Spinal cord (tissue), 10 donors: Measurements from ENCODE around the gene TRIM8. TPM values are rescaled to one million over a fixed set of nuclear protein-coding genes. Genes with fewer than 3 reads are reported as not detected.

Experiments used
- DNase-seq, 6 donors: peaks; one replicate each; pipeline versions ENCODE4 v3.0.0 to v3.0.0-alpha.2; 2013 to 2015; ENCODE audit warnings: low spot score in 6 of 6, low read depth in 4 of 6
- H3K27ac ChIP-seq: one replicate; pipeline ENCODE4 v1.5.1; 2013; ENCODE audit warnings: low read depth, low read length, control low read depth
- H3K27me3 ChIP-seq: one replicate; pipeline ENCODE4 v1.6.1; 2013; ENCODE audit warnings: low read length; ENCODE audit not compliant: control insufficient read depth, insufficient read depth
- H3K36me3 ChIP-seq: one replicate; pipeline ENCODE4 v1.6.1; 2013; ENCODE audit warnings: low read length; ENCODE audit not compliant: control insufficient read depth, insufficient read depth
- H3K4me1 ChIP-seq: one replicate; pipeline ENCODE4 v1.6.1; 2013; ENCODE audit warnings: low read length; ENCODE audit not compliant: control insufficient read depth, insufficient read depth
- H3K4me3 ChIP-seq: one replicate; pipeline ENCODE4 v1.5.1; 2013; ENCODE audit warnings: low read depth, low read length, control low read depth
- H3K9me3 ChIP-seq: one replicate; pipeline ENCODE4 v1.6.1; 2013; ENCODE audit warnings: low read length; ENCODE audit not compliant: control insufficient read depth, insufficient read depth
- WGBS: methylation state at CpG from one replicate; pipeline ENCODE4 v1.1.5; 2013; ENCODE audit warnings: missing lambda C conversion rate; ENCODE audit not compliant: insufficient coverage; 5-methylcytosine and 5-hydroxymethylcytosine counted together
- polyA plus RNA-seq, 2 donors: library from polyadenylated mRNA; unstranded; fragments of 120-200 nt; gene quantifications; one replicate each; pipeline ENCODE4 v1.2.1, GENCODE V29; 2013; ENCODE audit not compliant: insufficient read length in 2 of 2
- total RNA-seq, 2 donors: library from RNA; depleted of rRNA in 1 of 2; stranded (reverse); fragments of 120-200 nt in 1 of 2; fragments of >200 nt in 1 of 2; gene quantifications; one replicate each; pipeline versions ENCODE4 v1.2.3 to v1.2.4, GENCODE V29; 2013 to 2014
- donor health status: healthy.

Gene TRIM8
- total and polyA plus RNA-seq, 4 donors, result 42.2 to 156 (median 102) TPM

DNA sequence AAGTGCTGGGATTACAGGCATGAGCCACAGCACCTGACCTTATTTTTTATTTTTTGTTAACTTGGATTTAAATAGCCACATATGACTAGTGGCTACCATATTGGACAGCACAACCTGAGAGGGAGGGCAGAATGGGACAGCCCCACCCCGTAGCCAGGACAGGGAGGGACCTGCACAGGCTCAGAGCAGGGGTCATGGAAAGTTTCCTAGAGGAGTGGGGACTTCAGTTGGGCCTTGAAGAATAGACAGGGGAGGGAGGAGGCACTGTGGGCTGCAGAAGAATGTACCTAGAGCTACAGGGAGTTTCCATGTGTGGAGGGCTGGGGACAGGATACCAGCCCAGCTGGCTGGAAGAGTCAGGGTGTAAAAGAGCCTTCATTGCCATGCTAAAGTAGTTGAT, 8.8 kb downstream of the TRIM8 start:
- Histone ChIP-seq H3K4me1 (peaks cover 67% of the 10 kb centered on the region), H3K36me3 (peaks cover 94% of the 10 kb centered on the region)
- WGBS, result 100% methylated on average over 1 of the region's 1 CpG

DNA sequence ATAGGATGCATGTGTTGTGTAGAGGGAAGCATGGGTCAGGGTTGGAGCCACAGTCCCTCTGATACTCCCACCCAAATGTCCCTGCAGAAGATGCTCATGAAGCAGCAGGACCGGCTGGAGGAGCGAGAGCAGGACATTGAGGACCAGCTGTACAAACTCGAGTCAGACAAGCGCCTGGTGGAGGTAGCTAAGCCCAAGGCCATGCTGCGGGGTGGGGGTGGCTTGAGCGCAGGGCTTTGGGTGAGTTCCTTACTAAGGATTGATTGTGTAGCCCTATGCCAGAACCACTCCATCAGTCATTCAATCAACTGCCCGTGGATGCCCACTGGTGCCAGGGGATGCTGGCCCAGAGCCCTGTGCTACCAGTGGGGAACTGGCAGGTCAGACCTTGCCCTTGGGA, 10.3 kb downstream of the TRIM8 start:
- Histone ChIP-seq H3K4me1 (peaks cover 52% of the 10 kb centered on the region), H3K4me3 (no peak overlapping the region), H3K9me3 (no peaks in the 10 kb centered on the region), H3K27ac (no peak overlapping the region), H3K36me3 (peaks cover 95% of the 10 kb centered on the region), H3K27me3 (no peaks in the 10 kb centered on the region)
- no peak for DNase-seq
- 49% methylated on average over 5 of the region's 7 CpGs for WGBS

More for the DNA sequence above, 8.8 kb downstream of the TRIM8 start:
- H3K27ac ChIP-seq, result no peak overlapping the region
- H3K9me3 ChIP-seq, result no peaks in the 10 kb centered on the region
- DNase-seq, result no peak
- H3K27me3 ChIP-seq, result no peaks in the 10 kb centered on the region
- no peak overlapping the region for H3K4me3 ChIP-seq

DNA sequence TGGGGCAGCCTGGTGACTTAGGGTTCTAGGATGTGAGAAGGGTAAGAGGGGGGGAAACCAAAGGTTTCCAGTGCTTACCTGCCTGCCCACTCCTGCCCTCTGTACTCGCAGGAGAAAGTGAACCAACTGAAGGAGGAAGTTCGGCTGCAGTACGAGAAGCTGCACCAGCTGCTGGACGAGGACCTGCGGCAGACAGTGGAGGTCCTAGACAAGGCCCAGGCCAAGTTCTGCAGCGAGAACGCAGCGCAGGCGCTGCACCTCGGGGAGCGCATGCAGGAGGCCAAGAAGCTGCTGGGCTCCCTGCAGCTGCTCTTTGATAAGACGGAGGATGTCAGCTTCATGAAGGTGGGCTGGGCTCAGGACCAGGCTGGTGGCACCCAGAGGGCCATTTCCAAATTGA, 10.7 kb downstream of the TRIM8 start:
- Histone ChIP-seq H3K4me3 (no peak overlapping the region), H3K27ac (no peak overlapping the region), H3K27me3 (no peaks in the 10 kb centered on the region), H3K4me1 (peaks cover 49% of the 10 kb centered on the region), H3K36me3 (peaks cover 94% of the 10 kb centered on the region), H3K9me3 (no peaks in the 10 kb centered on the region)
- DNase-seq, result no peak
- 89% methylated on average over 12 of the region's 12 CpGs for WGBS

DNA sequence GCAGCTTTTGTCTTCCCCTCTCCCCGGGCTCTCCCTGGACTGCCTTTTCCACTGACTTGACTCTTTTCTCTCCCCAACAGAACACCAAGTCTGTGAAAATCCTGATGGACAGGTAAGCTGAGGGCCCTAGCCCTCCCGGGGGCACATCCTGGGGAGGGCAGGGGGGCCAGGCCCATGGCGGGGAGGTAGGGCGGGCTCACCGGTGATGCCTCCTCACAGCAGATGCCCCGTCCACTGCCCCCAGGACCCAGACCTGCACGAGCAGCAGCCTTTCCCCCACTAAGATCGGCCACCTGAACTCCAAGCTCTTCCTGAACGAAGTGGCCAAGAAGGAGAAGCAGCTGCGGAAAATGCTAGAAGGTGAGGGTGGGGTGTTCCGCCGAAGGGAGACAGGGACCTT, 11.7 kb downstream of the TRIM8 start:
- Histone ChIP-seq H3K9me3 (no peaks in the 10 kb centered on the region), H3K36me3 (peaks cover 91% of the 10 kb centered on the region), H3K4me3 (no peak overlapping the region), H3K4me1 (peaks cover 49% of the 10 kb centered on the region), H3K27me3 (no peaks in the 10 kb centered on the region), H3K27ac (no peak overlapping the region)
- DNase-seq, result no peak
- 79% methylated on average over 3 of the region's 12 CpGs for WGBS

DNA sequence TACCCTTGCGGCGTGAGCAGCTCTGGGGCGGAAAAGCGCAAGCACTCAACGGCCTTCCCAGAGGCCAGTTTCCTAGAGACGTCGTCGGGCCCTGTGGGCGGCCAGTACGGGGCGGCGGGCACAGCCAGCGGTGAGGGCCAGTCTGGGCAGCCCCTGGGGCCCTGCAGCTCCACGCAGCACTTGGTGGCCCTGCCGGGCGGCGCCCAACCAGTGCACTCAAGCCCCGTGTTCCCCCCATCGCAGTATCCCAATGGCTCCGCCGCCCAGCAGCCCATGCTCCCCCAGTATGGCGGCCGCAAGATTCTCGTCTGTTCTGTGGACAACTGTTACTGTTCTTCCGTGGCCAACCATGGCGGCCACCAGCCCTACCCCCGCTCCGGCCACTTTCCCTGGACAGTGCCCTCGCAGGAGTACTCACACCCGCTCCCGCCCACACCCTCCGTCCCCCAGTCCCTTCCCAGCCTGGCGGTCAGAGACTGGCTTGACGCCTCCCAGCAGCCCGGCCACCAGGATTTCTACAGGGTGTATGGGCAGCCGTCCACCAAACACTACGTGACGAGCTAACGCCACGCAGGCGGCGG, 12.6 kb downstream of the TRIM8 start:
- Histone ChIP-seq H3K27ac (no peak overlapping the region), H3K4me3 (no peak overlapping the region), H3K4me1 (peaks cover 47% of the 10 kb centered on the region), H3K9me3 (no peaks in the 10 kb centered on the region), H3K27me3 (no peaks in the 10 kb centered on the region), H3K36me3 (peaks cover 86% of the 10 kb centered on the region)
- 89% methylated on average over 33 of the region's 42 CpGs for WGBS
- DNase-seq, result no peak

DNA sequence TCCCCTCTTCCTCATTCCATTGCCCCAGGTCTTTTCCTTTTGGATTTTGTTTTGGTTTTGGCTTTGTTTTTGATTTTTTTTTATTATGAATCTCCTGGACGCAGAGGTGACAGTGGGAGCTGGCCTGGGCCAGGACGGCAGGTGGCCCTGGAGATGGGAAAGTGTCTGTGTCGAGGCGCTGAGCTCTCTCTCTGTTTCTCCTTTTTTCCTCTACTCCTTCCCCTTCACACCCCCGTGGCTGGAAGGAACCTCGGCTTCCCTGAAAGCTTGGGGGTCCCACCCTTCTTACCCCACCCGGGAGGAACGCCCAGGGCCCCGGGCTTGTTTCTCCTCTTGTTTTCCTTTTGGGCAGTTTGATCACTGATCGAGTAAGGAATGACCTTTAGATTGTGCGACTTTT, 13.2 kb downstream of the TRIM8 start:
- Histone ChIP-seq H3K4me3 (no peak overlapping the region), H3K36me3 (peaks cover 80% of the 10 kb centered on the region), H3K27me3 (no peaks in the 10 kb centered on the region), H3K27ac (no peak overlapping the region), H3K9me3 (no peaks in the 10 kb centered on the region), H3K4me1 (peaks cover 42% of the 10 kb centered on the region)
- no peak for DNase-seq
- whole genome bisulfite sequencing, result no CpG with 5 or more reads among the region's 11 CpGs

DNA sequence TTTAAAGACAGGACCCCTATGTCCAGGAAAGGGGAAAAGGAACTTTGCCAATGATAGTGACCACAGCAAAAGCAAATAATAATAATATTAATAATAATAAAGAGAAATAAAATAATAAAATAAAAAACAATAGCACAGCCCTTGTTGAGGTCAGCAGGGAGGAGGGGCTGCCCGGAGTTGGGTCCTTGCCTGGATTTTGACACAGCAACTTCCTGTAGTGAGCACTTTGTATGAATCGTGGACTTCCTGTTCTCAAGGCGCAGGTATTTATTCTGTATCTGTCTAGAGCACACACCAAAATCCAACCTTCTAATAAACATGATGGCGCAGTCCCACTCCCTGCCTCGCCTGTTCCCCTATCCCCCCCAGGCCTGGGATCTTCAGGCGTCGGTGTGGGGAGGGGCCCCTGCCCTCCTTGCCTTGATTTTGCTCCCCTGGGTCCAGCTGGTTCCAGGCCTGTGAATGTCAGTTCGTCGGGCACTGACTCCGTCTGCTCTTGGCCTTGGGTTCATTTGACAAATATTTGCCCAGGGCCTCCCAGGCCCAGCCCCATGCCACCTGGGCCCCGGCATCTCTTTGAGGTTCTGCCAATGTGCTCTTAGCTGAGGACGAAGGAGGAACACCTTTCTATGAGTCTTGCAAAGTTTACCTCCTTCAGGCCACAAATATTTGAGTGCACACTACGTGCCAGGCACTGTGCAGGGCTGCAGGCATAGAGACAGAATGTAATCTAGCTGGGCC, 13.9 kb downstream of the TRIM8 start:
- no peak for DNase-seq
- H3K4me3 ChIP-seq, result no peak overlapping the region
- H3K36me3 ChIP-seq, result peaks cover 73% of the 10 kb centered on the region
- no peaks in the 10 kb centered on the region for H3K27me3 ChIP-seq
- peaks cover 35% of the 10 kb centered on the region for H3K4me1 ChIP-seq
- WGBS, result 69% methylated on average over 9 of the region's 13 CpGs
- H3K27ac ChIP-seq, result no peak overlapping the region
- H3K9me3 ChIP-seq, result no peaks in the 10 kb centered on the region

DNA sequence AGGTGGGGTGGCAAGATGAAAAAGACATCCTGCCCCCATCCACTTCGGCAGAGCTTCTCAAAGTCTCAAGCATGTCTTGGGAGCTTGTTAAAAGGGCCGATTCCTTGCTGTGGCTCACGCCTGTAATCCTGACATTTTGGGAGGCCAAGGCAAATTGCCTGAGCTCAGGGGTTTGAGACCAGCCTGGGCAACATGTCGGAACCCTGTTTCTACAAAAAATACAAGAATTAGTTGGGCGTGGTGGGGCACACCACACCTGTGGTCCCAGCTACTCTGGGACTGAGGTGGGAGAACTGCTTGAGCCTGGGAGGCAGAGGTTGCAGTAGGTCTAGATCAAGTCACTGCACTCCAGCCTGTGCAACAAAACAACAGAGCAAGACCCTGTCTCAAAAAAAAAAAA, 14.5 kb downstream of the TRIM8 start:
- WGBS, result 84% methylated on average over 3 of the region's 5 CpGs
- peaks cover 34% of the 10 kb centered on the region for H3K4me1 ChIP-seq
- H3K36me3 ChIP-seq, result peaks cover 67% of the 10 kb centered on the region
- H3K4me3 ChIP-seq, result no peak overlapping the region
- DNase-seq, result no peak
- no peak overlapping the region for H3K27ac ChIP-seq
- no peaks in the 10 kb centered on the region for H3K27me3 ChIP-seq
- no peaks in the 10 kb centered on the region for H3K9me3 ChIP-seq

DNA sequence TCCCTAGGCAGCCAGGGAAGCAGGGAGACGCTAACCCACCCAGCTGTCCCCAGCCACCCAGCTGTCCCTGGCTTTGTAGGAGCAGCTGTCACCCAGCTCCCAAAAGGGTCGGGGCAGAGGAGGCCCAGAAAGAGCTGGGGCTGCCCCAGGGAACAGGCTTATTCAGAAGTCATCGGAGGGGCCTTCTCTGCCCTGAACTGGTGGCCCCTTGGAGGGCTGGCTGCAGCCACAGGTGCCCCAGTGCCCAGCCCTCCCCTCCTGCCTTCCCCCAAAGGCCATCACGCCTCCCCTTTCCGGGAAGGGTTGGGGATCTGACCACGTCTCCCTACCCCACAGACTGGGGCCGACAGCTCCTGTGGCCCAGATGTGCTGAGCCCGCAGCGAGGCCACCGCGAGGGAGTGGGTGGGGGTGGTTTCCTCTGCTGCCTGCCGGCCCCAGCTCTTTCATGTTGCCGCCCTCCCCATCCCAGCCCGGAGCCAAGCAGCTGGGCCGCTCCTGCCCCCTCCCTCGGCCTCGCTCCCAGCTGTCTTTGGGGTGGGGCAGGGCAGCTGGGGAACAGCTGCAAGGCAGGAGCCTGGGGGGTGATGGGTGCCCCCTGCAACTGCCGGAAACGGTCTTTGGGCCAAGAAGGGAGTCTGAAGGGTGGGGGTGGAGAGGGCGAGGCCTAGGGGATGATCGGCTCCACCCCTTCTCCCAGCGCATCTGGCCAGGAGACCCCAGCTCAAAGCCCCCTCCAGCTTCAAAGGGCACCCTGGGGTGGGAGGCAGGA, 16.8 kb downstream of the TRIM8 start:
- WGBS, result 10% methylated on average over 10 of the region's 22 CpGs
- peaks cover 25% of the 10 kb centered on the region for H3K4me1 ChIP-seq
- peaks cover 45% of the 10 kb centered on the region for H3K36me3 ChIP-seq
- H3K27ac ChIP-seq, result peak overlapping the region; percentile 67
- H3K27me3 ChIP-seq, result no peaks in the 10 kb centered on the region
- peak in 2 of 6 donors; percentile 33 to 72 for DNase-seq
- H3K9me3 ChIP-seq, result no peaks in the 10 kb centered on the region
- H3K4me3 ChIP-seq, result no peak overlapping the region
